GM12801 (cell line): ENCODE data around the gene NKAIN2.

Experiments
- TF ChIP-seq, protein P1 (sequence below): IDR thresholded peaks from one replicate; pipeline ENCODE4 v1.5.1; 2011; ENCODE audit warnings: control low read depth; ENCODE audit not compliant: insufficient read length; ENCODE audit errors: extremely low read depth

Gene NKAIN2

DNA sequence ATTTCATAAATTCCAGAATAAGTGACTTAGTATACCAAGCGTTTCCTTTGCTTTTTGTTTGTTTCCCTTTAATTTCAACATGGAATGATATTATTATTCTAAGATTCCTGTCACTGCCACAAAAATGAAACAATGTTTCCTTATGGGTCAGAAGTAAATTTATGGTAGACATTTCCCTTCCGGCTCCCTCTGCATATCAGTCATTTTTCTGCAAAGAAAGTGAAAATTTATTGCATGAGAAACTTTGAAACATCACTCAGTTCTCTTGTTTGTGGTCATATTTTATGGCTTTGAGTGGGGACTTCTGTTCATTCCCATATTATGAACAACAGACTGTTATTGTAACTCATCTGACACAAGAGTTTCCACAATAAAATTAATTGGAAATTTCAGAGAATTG is 97.8 kb downstream of the NKAIN2 start:
- TF ChIP-seq, protein P1, sequence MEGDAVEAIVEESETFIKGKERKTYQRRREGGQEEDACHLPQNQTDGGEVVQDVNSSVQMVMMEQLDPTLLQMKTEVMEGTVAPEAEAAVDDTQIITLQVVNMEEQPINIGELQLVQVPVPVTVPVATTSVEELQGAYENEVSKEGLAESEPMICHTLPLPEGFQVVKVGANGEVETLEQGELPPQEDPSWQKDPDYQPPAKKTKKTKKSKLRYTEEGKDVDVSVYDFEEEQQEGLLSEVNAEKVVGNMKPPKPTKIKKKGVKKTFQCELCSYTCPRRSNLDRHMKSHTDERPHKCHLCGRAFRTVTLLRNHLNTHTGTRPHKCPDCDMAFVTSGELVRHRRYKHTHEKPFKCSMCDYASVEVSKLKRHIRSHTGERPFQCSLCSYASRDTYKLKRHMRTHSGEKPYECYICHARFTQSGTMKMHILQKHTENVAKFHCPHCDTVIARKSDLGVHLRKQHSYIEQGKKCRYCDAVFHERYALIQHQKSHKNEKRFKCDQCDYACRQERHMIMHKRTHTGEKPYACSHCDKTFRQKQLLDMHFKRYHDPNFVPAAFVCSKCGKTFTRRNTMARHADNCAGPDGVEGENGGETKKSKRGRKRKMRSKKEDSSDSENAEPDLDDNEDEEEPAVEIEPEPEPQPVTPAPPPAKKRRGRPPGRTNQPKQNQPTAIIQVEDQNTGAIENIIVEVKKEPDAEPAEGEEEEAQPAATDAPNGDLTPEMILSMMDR: no peak

DNA sequence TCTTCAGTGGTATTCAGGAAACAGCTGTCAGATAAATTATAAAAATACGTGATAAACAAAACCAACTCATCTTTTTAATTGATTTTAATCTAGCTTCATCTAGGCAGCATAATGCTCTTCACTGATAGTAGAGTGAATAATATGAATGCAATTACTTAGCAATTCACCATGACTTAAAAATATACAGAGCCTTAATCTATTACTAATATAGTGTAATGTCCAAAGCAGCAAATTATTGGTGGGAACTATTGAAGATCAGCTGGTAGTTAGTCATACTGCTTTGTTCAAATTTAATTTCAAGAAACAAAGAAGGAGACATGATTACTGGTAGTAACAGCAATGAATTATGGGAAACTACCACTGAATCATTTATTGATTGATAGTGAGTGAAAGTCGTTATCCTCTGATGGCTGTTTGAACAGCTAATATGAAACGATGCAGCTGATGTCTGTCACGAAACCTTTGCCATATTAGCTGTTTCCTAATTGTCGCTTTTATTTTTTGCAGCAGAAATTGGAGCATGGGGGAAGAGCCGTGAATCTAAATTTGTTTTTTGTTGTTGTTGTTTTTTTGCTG is 99.2 kb downstream of the NKAIN2 start:
- TF ChIP-seq, protein P1: no peak

DNA sequence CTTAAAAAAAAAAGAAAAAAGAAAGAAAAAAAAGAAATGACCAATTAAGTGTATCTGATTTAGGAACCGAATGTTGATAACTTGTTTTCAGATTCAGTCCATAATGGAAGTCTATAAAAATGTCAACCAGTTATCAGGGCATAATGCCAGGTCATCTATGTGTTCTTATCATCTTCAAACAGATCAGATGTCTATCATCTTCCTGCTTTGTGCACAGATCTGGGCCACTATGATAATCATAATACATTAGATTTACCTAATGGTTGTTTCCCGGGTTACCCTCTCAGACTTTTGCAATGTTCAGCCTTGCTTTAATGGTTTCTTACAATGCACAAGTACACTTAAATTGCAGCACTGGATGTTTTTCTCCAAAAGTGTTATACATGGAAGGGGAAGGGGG is 100.6 kb downstream of the NKAIN2 start:
- TF ChIP-seq, protein P1: no peak

DNA sequence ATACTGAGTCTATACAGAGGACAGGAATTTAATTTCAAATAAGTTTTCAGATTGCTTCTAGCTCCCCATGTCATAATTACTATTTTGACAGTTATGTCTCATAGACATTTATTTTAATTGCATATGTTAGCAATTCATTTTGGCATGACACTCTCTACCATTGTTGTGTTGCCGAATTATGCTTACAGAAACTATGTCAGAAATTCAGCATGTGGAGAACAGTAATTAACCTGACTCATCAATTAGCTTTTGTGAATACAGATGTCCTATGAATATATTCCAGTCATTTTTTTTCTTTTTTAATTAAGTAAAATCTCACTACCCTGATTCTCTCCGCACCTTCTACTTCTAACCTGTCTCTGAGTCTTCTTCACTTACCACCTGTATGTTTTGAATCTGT is 105.1 kb downstream of the NKAIN2 start:
- TF ChIP-seq, protein P1: no peak

DNA sequence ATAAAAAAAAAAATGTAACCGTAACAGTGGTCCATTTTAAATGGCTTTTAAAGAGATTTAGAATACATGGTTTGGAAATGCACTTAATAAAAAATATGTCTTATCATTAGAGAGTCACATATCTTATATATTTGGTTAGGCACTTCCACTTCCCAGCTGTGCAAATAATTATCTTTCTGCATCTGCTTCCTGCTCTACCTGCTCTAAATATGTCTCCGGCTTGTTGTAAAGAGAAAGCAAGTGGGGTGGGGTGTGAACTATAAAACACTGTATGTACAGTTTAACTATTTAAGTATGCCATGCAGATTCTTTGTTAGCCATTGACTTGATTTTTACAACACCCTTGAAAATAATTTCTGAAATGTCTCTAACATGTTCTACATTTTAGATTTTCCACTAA is 106.3 kb downstream of the NKAIN2 start:
- TF ChIP-seq, protein P1: no peak

DNA sequence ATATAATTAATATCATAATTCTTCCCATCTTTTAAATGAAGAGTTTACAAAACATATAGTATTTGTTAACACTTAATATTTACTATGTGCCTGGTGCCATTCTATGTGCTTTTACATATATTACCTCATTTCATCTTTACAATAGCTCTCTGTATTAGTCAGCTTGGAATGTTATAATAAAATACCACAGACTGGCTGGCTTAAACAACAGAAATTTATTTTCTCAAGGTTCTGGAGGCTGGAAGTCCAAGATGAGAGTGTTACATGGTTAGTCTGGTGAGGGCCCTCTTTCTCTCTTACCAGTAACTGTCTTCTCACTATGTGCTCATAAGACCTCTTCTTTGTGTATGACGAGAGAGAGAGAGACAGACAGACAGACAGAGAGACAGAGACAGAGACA is 110.2 kb downstream of the NKAIN2 start:
- TF ChIP-seq, protein P1: no peak

DNA sequence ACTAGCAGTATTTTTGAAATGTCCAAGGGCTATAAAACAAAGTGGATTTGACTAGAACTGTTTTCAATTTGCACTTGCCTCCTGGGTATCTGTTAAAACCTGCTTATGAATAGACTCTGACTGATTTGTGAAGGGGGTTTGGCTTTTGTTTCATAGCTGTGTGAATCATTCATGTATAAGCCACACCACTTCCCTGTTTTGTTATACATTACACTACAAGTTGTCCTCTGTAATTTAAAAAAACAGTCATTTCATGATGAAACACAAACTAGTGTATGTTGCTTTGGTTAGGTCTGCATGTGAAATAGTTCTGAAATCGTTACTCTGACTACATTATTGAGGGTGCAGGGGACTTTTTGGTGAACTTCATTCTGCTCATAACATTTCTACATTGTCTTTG is 121.7 kb downstream of the NKAIN2 start:
- TF ChIP-seq, protein P1: no peak

DNA sequence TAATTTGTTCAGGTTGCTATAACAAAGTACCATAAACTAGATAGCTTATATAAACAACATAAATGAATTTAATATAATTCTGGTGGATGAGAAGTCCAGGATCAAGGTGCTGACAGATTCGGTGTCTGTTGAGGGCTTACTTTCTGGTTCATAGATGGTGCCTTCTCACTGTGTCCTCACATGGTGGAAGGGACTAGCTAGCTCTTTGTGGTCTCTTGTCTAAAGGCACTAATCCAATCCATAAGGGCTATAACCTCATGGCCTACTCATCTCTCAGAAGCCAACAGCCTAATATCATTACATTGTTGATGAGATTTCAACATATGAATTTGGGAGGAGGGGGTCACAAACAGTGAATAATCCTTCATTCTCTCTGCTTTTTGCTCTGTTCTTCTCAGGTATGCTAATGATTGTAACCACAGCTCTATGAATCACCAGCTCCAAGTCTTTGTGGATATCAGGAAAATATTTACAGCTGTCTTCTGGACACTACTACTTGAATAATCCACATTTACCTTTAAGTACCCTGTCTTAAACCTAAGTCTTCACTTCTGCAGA is 122.3 kb downstream of the NKAIN2 start:
- TF ChIP-seq, protein P1: no peak
